ENCODE results near the gene NADSYN1. TPM values are rescaled to one million over a fixed set of nuclear protein-coding genes. Genes with fewer than 3 reads are reported as not detected.

NADSYN1 gene
- 10 to 100 TPM; 18.4 to 46.3 (median 26.7) TPM for total RNA-seq
- 10 to 100 TPM; 64.8 to 77.3 TPM for polyA plus RNA-seq

- Histone ChIP-seq H3K27ac (peak within 1 kb of the TSS; percentile 75 to 85 (median 80)), H3K27me3 (no peaks in the 10 kb centered on the region), H3K4me1 (peaks cover 7 to 20% (median 11%) of the 10 kb centered on the region in 3 donors), H3K36me3 (peaks cover 0 to 10% (median 0%) of the 10 kb centered on the region in 3 donors), H3K4me3 (peak within 1 kb of the TSS; percentile 57 to 88 (median 78)), H3K9me3 (no peaks in the 10 kb centered on the region)
- peak; percentile 82 to 91 (median 87) for ATAC-seq
- no peak for FAIRE-seq
- DNase-seq, result peak; percentile 97 to 100 (median 98)
- TF ChIP-seq CTCF (IDR thresholded peaks at IDR 0.05), result no peak
- intact Hi-C loops (cut with DNase I), result no loop called here
- WGBS, 2 donors, result 1 to 2% methylated on average over 51 to 61 of the region's 61 CpGs
Observed at GRCh38 chr11:71453037-71453917, at the start of gene NADSYN1. Gene NADSYN1 (plus strand): TSS chr11:71453203. CDS start chr11:71453297, 94 bp downstream.

GRCh38 chr11:71404209-71404608, 48.8 kb upstream of the NADSYN1 start:
- FAIRE-seq (no peak), ATAC-seq (no peak), DNase-seq (no peak)
- no peaks in the 10 kb centered on the region for H3K36me3 ChIP-seq
- no peaks in the 10 kb centered on the region for H3K4me1 ChIP-seq
- intact Hi-C loops (cut with DNase I), result no loop called here
- no peak overlapping the region for H3K4me3 ChIP-seq
- no peak overlapping the region for H3K27ac ChIP-seq
- H3K27me3 ChIP-seq, result no peaks in the 10 kb centered on the region
- H3K9me3 ChIP-seq, result no peaks in the 10 kb centered on the region
- WGBS, 2 donors, result 62 to 78% methylated on average over 8 of the region's 8 CpGs
- TF ChIP-seq CTCF (IDR thresholded peaks at IDR 0.05), result no peak

- 30 to 40% methylated on average over 10 of the region's 10 CpGs for WGBS, 2 donors
- no peak for TF ChIP-seq CTCF (IDR thresholded peaks at IDR 0.05)
- Histone ChIP-seq H3K4me1 (no peaks in the 10 kb centered on the region), H3K27ac (no peak overlapping the region), H3K36me3 (no peaks in the 10 kb centered on the region), H3K27me3 (no peaks in the 10 kb centered on the region), H3K4me3 (no peak overlapping the region), H3K9me3 (no peaks in the 10 kb centered on the region)
- no peak for ATAC-seq
- intact Hi-C loops (cut with DNase I), result no loop called here
- DNase-seq, result no peak
- FAIRE-seq, result no peak
Observed at GRCh38 chr11:71406681-71407080, 46.3 kb upstream of the NADSYN1 start.

- H3K27me3 ChIP-seq, result no peaks in the 10 kb centered on the region
- H3K4me1 ChIP-seq, result no peaks in the 10 kb centered on the region
- no peak for TF ChIP-seq CTCF (IDR thresholded peaks at IDR 0.05)
- ATAC-seq (no peak), FAIRE-seq (no peak), DNase-seq (no peak)
- H3K4me3 ChIP-seq, result no peak overlapping the region
- H3K36me3 ChIP-seq, result no peaks in the 10 kb centered on the region
- no peaks in the 10 kb centered on the region for H3K9me3 ChIP-seq
- intact Hi-C loops (cut with DNase I), result no loop called here
- WGBS, 2 donors, result 72 to 88% methylated on average over 15 of the region's 15 CpGs
- H3K27ac ChIP-seq, result no peak overlapping the region
Observed at GRCh38 chr11:71407356-71407755, 45.6 kb upstream of the NADSYN1 start.

GRCh38 chr11:71408826-71409225, 44.2 kb upstream of the NADSYN1 start:
- H3K9me3 ChIP-seq, result no peaks in the 10 kb centered on the region
- DNase-seq (no peak), ATAC-seq (no peak), FAIRE-seq (no peak)
- intact Hi-C loops (cut with DNase I), result no loop called here
- H3K4me3 ChIP-seq, result no peak overlapping the region
- no peak for TF ChIP-seq CTCF (IDR thresholded peaks at IDR 0.05)
- no peaks in the 10 kb centered on the region for H3K27me3 ChIP-seq
- H3K36me3 ChIP-seq, result no peaks in the 10 kb centered on the region
- H3K4me1 ChIP-seq, result no peaks in the 10 kb centered on the region
- WGBS, 2 donors, result 57 to 62% methylated on average over 7 of the region's 7 CpGs
- H3K27ac ChIP-seq, result no peak overlapping the region
